Renal pelvis (tissue), 4 donors: ENCODE measurements around the gene ARMH1. TPM values are rescaled to one million over a fixed set of nuclear protein-coding genes. Genes with fewer than 3 reads are reported as not detected.
A peak's percentile ranks its signal among the peaks of the same experiment; 100 is the strongest.
"Not testable (repeated sequence)": the region's sequence is repeated elsewhere in the genome, so short reads cannot be mapped to it uniquely, and the experiment has no call there.

Source experiments
- DNase-seq: peaks from one replicate; pipeline ENCODE4 v3.0.0-alpha.2; 2013
- polyA plus RNA-seq, 3 donors: library from polyadenylated mRNA; unstranded; fragments of 120-200 nt; gene quantifications; one replicate each; pipeline ENCODE4 v1.2.1, GENCODE V29; 2013; ENCODE audit not compliant: insufficient read length in 3 of 3

Gene ARMH1
- polyA plus RNA-seq, 3 donors, result 5.0 to 9.0 (median 8.1) TPM

GRCh38 chr1:44721485-44722361 lies 47.2 kb downstream of the ARMH1 start:
- peak; percentile 76 for DNase-seq

DNA sequence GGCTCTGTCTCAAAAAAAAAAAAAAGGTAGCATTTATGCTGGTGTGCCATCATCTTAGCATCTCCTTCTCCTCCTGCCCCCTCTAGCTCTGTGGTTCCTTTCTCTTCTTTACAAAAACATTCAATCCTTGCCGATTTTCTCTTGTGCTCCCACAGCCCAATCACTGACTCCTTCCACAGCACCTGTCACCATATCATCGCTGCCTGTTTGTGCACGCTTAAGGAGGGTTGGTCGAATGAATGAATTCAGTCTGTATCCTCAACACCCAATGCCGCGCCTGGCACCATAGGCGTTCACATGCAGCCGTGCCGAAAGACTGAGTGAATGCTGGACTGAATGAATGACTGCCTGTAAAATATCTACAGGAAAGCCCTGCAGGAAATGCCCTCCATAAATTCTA lies 48.5 kb downstream of the ARMH1 start:
- no peak for DNase-seq

GRCh38 chr1:44723496-44724295 lies 49.2 kb downstream of the ARMH1 start:
- no peak for DNase-seq

GRCh38 chr1:44724296-44724954 lies 49.9 kb downstream of the ARMH1 start:
- DNase-seq, result no peak

GRCh38 chr1:44724955-44725698 lies 50.6 kb downstream of the ARMH1 start:
- no peak for DNase-seq

DNA sequence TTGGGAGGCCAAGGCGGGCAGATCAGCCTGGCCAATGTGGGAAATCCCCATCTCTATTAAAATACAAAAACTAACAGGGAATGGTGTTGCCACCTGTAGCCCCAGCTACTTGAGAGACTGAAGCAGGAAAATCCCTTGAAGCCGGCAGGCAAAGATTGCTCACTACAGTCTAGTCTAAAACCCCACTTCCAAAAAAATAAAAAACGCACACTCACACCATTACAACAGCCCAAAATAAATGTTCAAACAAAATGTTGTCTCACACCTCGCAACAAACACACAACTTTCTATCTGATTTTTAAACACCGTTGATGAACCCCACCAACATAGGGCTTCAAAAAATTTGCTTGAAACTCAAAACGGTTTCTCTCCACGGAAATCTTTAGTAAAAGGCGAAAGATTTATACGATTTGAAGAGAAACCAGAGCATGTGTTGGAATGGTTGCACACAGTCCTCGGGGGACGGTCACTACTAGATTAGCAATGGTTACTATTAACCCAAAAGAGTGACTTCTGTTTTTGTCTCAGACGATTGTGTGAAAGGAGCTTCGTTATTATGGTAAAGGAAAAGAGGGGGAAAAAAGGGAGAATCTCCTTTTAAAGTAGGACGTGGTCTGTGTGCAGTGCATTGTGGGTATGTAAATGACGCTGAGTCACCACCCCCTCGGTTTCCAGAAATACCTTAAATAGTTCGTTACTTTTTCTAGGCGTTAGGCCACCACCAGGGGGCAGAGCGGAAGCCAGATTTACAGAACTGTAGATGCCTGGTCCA lies 56.4 kb downstream of the ARMH1 start, which contains the start of gene RNU5D-1:
TSS of gene RNU5D-1 (minus strand) at position 430 of the 772 bp plus-strand sequence.
- peak; percentile 96 for DNase-seq

GRCh38 chr1:44733365-44733764 lies 58.9 kb downstream of the ARMH1 start:
- no peak for DNase-seq

DNA sequence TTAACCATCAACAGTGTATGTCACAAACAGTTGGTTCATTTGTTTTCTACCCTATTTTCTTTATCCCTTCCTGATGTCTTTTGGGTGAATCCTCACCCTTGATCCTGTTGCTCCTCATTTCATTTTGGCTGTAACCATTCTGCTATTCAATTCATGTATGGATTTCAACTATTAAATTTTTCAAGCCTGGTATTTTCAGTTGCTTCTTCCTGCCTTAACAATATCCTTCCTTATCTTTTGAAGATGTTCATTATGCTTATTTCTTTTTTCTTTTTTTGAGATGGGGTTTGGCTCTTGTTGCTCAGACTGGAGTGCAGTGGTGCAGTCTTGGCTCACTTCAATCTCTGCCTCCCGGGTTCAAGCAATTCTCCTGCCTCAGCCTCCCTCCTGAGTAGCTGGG lies 59.3 kb downstream of the ARMH1 start:
- DNase-seq, result no peak

GRCh38 chr1:44735992-44736391 lies 61.5 kb downstream of the ARMH1 start:
- no peak for DNase-seq

DNA sequence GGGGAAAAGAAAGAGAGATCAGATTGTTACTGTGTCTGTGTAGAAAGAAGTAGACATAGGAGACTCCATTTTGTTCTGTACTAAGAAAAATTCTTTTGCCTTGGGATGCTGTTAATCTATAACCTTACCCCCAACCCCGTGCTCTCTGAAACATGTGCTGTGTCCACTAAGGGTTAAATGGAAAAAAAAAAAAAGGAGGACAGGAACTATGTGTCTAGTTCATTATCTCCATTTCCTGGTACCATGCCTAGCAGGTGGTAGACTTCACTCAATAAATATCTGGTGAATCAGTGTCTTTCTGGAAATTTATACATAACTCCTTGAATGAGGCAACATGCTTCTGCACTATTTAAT lies 64.4 kb downstream of the ARMH1 start:
- not testable (repeated sequence) for DNase-seq

GRCh38 chr1:44739307-44740178 lies 65.0 kb downstream of the ARMH1 start, which contains the start of gene KIF2C:
Gene KIF2C (plus strand): TSS chr1:44739837. CDS start chr1:44739933, 96 bp downstream.
- DNase-seq, result peak; percentile 97

- no peak for DNase-seq
These were observed 65.7 kb downstream of the ARMH1 start for GRCh38 chr1:44740179-44740617.

DNA sequence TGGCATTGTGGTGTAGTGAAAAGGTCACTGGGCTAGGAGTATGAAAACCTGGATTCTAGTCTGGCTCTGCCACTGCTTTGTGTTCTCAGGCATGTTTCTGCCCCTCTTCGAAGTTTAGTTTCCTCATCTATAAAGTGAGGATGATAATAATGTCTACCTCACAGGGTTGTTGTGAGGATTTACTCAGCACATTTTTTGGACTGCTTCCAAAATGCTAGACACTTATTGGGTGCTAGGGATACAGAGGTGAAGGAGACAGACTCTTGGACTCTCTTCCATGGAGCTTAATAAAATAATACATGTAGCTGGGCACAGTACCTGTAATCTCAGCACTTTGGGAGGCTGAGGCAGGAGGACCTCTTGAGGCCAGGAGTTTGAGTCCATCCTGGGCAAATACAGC lies 68.7 kb downstream of the ARMH1 start:
- DNase-seq, result no peak

- no peak for DNase-seq
These were observed 73.4 kb downstream of the ARMH1 start for GRCh38 chr1:44747878-44748277.

DNA sequence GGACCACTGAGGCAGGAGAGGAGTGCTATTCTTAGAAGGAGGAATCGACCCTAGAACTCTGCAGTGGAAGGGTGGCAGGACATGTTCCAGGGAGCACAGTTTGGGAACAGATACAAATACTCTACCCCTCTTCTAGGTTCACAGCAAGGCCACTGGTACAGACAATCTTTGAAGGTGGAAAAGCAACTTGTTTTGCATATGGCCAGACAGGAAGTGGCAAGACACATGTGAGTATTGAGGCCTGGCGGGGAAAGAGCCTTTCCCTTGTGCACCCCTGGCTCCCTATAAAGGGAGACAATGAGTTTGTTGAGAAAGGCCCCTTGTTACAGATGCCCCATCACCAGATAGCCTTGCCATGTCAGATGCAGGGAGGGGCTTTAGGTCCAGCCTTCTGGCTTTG lies 82.9 kb downstream of the ARMH1 start:
- DNase-seq, result no peak

DNA sequence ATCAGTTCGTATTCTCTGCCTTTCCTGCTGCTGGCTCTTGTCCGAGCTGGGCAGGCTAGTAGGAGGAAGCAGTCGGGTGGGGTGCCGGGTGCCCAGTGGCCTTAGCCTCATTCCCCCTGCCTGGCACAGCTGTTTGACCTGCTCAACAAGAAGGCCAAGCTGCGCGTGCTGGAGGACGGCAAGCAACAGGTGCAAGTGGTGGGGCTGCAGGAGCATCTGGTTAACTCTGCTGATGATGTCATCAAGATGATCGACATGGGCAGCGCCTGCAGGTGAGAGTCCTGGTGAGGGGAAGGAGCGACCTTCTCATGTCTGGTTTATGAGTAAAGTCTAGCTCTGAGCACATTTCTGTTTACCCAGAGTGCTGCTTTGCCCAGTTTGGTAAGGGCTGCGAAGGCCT lies 84.6 kb downstream of the ARMH1 start:
- no peak for DNase-seq

DNA sequence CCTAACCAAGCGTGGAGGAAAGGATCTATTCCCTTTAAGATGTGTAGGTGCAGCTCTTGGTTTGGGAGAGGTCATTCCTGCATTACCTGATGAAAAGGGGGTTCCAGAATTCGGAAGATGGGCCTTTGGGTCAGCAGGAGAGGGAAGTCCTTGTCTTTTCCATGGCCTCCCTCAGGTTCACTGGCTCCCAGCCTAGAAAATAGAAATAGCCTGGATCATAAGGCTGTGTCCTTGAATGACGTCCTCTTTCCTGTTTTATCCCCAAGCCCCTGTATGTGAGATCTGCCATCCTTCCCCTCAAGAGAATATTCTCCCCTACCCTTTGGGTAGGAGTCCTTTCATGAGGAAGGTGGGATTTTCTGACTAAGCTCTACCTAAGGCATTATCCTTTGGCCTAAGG lies 86.4 kb downstream of the ARMH1 start:
- DNase-seq, result no peak

DNA sequence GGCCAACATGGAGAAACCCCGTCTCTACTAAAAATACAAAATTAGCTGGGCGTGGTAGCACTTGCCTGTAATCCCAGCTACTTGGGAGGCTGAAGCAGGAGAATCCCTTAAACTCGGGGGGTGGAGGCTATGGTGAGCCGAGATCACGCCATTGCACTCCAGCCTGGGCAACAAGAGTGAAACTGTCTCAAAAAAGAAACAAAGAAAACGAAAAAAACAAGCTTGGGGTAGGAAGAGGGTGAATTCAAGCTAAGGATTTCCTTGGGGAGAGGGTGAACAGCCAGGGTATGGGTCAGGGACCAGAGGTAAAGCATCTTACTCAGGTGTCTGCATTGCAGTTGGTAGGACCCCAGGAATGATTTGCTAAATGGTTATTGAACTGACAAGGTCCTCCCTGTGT lies 91.9 kb downstream of the ARMH1 start:
- DNase-seq, result not testable (repeated sequence)
